Neuronal stem cell (in vitro differentiated cells): ENCODE results near the gene SLC1A6.

Experiments used
- DNase-seq: peaks from one replicate; pipeline ENCODE4 v3.0.0-alpha.2; 2013; ENCODE audit warnings: low spot score
- H2AFZ ChIP-seq: one replicate; pipeline ENCODE4 v1.6.1; 2013; ENCODE audit warnings: mild to moderate bottlenecking, low read length, inconsistent platforms
- H2AK5ac ChIP-seq: 2 replicates; pipeline ENCODE4 v1.6.1; 2013; ENCODE audit warnings: low read depth, mild to moderate bottlenecking, inconsistent platforms, low read length, moderate library complexity, mixed read lengths
- H2BK120ac ChIP-seq: 2 replicates; pipeline ENCODE4 v1.6.1; 2013; ENCODE audit warnings: low read depth, mild to moderate bottlenecking, inconsistent platforms, low read length, moderate library complexity, mixed read lengths
- H2BK12ac ChIP-seq: one replicate; pipeline ENCODE4 v1.6.1; 2013; ENCODE audit warnings: low read length, inconsistent platforms
- H2BK15ac ChIP-seq: 2 replicates; pipeline ENCODE4 v1.6.1; 2013; ENCODE audit warnings: mild to moderate bottlenecking, low read length, inconsistent platforms, mixed read lengths
- H2BK5ac ChIP-seq: one replicate; pipeline ENCODE4 v1.6.1; 2013; ENCODE audit warnings: inconsistent platforms, mild to moderate bottlenecking, low read length, moderate library complexity
- H3K14ac ChIP-seq: one replicate; pipeline ENCODE4 v1.6.1; 2013; ENCODE audit warnings: low read length, inconsistent platforms
- H3K18ac ChIP-seq: 2 replicates; pipeline ENCODE4 v1.6.1; 2013; ENCODE audit warnings: low read length, inconsistent platforms
- H3K23ac ChIP-seq: 2 replicates; pipeline ENCODE4 v1.6.1; 2013; ENCODE audit warnings: low read depth, mild to moderate bottlenecking, mixed read lengths, low read length, inconsistent platforms; ENCODE audit not compliant: poor library complexity
- H3K27ac ChIP-seq: replicated peaks from 3 replicates; pipeline ENCODE4 v1.5.1; 2013; ENCODE audit warnings: low read length, inconsistent platforms
- H3K27me3 ChIP-seq, 3 experiments: 2 replicates each; pipeline ENCODE4 v1.6.1; 2013; ENCODE audit warnings: low read length in 3 of 3, mild to moderate bottlenecking in 2 of 3, inconsistent platforms in 1 of 3, low read depth in 1 of 3, mixed read lengths in 1 of 3, moderate library complexity in 1 of 3; ENCODE audit not compliant: control insufficient read depth in 3 of 3, insufficient read depth in 3 of 3
- H3K36me3 ChIP-seq, 2 donors: replicated peaks in 1 of 2; 2 replicates each; pipeline ENCODE4 v1.6.1; 2013; ENCODE audit warnings: low read length in 2 of 2; ENCODE audit not compliant: control insufficient read depth in 2 of 2, insufficient read depth in 2 of 2
- H3K4ac ChIP-seq: 2 replicates; pipeline ENCODE4 v1.6.1; 2013; ENCODE audit warnings: inconsistent platforms, mild to moderate bottlenecking, low read length, moderate library complexity
- H3K4me1 ChIP-seq, 2 donors: 1 replicate in 1 of 2; 2 replicates in 1 of 2; pipeline ENCODE4 v1.6.1; 2013; ENCODE audit warnings: low read length in 2 of 2, low read depth in 1 of 2; ENCODE audit not compliant: control insufficient read depth in 2 of 2, insufficient read depth in 1 of 2
- H3K4me2 ChIP-seq: one replicate; pipeline ENCODE4 v1.6.1; 2013; ENCODE audit warnings: mild to moderate bottlenecking, low read length, inconsistent platforms; ENCODE audit not compliant: insufficient read depth, poor library complexity, severe bottlenecking
- H3K4me3 ChIP-seq, 2 donors: 2 replicates each; pipeline ENCODE4 v1.5.1; 2013; ENCODE audit warnings: low read length in 2 of 2, mild to moderate bottlenecking in 2 of 2, inconsistent platforms in 1 of 2, moderate library complexity in 1 of 2
- H3K79me1 ChIP-seq: one replicate; pipeline ENCODE4 v1.6.1; 2013; ENCODE audit warnings: low read depth, mild to moderate bottlenecking, inconsistent platforms, low read length, moderate library complexity
- H3K9ac ChIP-seq: one replicate; pipeline ENCODE4 v1.6.1; 2013; ENCODE audit warnings: mild to moderate bottlenecking, low read depth, low read length, inconsistent platforms; ENCODE audit not compliant: poor library complexity
- H3K9me3 ChIP-seq, 2 donors: replicated peaks in 1 of 2; 2 replicates each; pipeline versions ENCODE3 to v1.6.1; 2013; ENCODE audit warnings: low read length in 2 of 2, mild to moderate bottlenecking in 2 of 2, inconsistent platforms in 1 of 2, low read depth in 1 of 2, mixed read lengths in 1 of 2, moderate library complexity in 1 of 2; ENCODE audit not compliant: control insufficient read depth in 2 of 2, insufficient read depth in 1 of 2
- H4K8ac ChIP-seq: one replicate; pipeline ENCODE4 v1.6.1; 2013; ENCODE audit warnings: low read depth, mild to moderate bottlenecking, inconsistent platforms, low read length, moderate library complexity
- H4K91ac ChIP-seq: one replicate; pipeline ENCODE4 v1.6.1; 2013; ENCODE audit warnings: low read length, low read depth, mild to moderate bottlenecking, inconsistent platforms; ENCODE audit not compliant: poor library complexity
- WGBS, 2 donors: extraction: QIAGEN DNeasy Blood & Tissue Kit; methylation state at CpG; one replicate each; pipeline ENCODE4 v1.1.7; 2013; ENCODE audit warnings: missing lambda C conversion rate in 2 of 2, mixed read lengths in 1 of 2; ENCODE audit not compliant: insufficient read length in 2 of 2, insufficient replicate concordance in 1 of 2; ENCODE audit errors: extremely low coverage in 2 of 2; 5-methylcytosine and 5-hydroxymethylcytosine counted together

Gene SLC1A6

DNA sequence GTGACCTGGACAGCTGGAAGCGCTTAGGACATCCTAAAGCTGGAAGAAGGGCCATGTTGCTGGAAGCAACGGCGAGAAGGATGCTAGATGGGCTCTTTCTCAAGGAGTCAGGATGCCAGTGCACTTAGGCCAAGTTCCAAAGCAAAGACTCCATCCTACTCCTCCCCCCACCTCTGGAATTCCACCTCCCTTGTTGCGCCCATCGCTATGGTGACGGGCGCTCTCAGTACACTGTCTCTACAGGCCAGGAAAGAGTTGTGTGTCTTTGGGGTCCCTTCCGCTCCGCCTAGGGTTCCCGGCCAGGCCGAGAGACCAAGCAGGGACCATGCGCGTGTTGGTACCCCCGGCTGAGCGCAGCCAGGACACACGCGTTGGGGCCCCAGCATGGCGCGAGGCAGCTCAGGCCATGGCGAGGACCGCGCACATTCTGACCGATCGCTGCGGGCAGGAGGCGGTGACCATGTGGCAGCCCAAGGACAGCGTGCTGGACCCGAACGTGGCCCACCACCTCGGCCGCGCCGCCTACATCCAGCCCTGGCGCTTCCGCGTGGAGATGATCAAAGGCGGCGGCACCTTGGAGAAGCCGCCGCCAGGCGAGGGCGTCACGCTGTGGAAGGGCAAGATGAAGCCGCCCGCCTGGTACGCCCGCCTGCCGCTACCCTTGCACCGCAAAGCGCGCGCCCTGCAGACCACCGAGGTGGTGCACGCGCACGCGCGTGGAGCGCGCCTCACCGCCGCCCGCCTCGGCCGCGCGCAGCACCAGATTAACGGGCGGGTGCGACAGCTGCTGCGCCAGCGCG is 31.0 kb upstream of the SLC1A6 start:
- Histone ChIP-seq H4K8ac (no peak overlapping the region), H4K91ac (no peak overlapping the region), H2AK5ac (no peak overlapping the region), H3K4me3 (peak overlapping the region; percentile 30 to 80), H3K4me2 (peak overlapping the region; percentile 95), H3K18ac (peak overlapping the region; percentile 90), H3K27me3 (peaks cover 0 to 24% (median 12%) of the 10 kb centered on the region in 3 experiments), H3K23ac (peak overlapping the region; percentile 0), H3K4ac (no peak overlapping the region), H3K9me3 (no peaks in the 10 kb centered on the region), H2BK120ac (no peak overlapping the region), H3K36me3 (no peaks in the 10 kb centered on the region), H2AFZ (peak overlapping the region; percentile 82), H3K79me1 (no peaks in the 10 kb centered on the region), H3K9ac (peak overlapping the region; percentile 89), H3K14ac (no peak overlapping the region), H2BK12ac (peak overlapping the region; percentile 0), H2BK5ac (no peak overlapping the region), H3K4me1 (peaks cover 5 to 6% of the 10 kb centered on the region in 2 donors), H3K27ac (peak overlapping the region; percentile 45), H2BK15ac (peak overlapping the region; percentile 8)
- WGBS, 2 donors: no CpG with 5 or more reads among the region's 73 CpGs
- peak; percentile 77 for DNase-seq

DNA sequence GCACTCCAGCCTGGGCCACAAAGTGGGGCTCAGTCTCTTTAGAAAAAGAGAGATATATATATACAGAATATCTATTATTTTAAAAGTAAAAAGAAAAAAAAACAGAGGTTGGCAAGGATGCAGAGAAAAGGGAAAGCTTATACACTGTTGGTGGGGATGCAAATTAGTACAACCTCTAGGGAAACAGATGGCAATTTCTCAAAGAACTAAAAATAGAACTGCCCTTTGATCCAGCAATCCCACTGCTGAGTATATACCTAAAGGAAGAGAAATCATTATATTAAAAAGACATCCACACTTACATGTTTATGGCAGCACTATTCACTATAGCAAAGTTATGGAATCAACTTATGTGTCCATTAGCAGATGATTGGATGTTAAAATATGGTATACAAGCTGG is 28.6 kb upstream of the SLC1A6 start:
- Histone ChIP-seq H3K27ac (no peak overlapping the region), H2BK12ac (no peak overlapping the region), H3K14ac (no peak overlapping the region), H3K18ac (no peak overlapping the region), H3K36me3 (no peaks in the 10 kb centered on the region), H2BK5ac (no peak overlapping the region), H3K4me1 (peaks cover 5 to 6% of the 10 kb centered on the region in 2 donors), H2BK15ac (no peak overlapping the region), H2AFZ (no peak overlapping the region), H4K8ac (no peak overlapping the region), H2AK5ac (no peak overlapping the region), H2BK120ac (no peak overlapping the region), H3K4ac (no peak overlapping the region), H3K23ac (no peak overlapping the region), H4K91ac (no peak overlapping the region), H3K9me3 (no peaks in the 10 kb centered on the region), H3K9ac (no peak overlapping the region), H3K4me3 (no peak overlapping the region), H3K4me2 (no peak overlapping the region), H3K27me3 (peaks cover 0 to 24% (median 11%) of the 10 kb centered on the region in 3 experiments), H3K79me1 (no peaks in the 10 kb centered on the region)
- DNase-seq: no peak

DNA sequence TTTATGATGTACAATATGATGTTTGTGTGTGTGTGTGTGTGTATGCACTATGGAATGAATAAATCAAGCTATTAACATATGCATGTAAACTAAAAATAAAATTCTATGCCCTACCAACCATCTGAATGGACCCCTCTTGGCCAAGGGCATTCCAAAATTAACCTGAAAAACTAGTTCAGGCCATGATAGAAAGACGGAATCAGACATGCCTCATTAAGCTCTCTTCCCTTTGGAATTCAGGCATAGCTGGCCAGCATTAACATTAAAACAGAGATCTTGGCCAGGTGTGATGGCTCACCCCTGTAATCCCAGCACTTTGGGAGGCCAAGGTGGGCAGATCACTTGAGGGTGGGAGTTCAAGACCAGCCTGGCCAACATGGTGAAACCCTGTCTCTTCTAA is 18.3 kb upstream of the SLC1A6 start:
- Histone ChIP-seq H2BK120ac (no peak overlapping the region), H2BK15ac (no peak overlapping the region), H3K23ac (no peak overlapping the region), H3K79me1 (no peaks in the 10 kb centered on the region), H3K27ac (no peak overlapping the region), H4K91ac (no peak overlapping the region), H3K9ac (no peak overlapping the region), H3K4me1 (no peaks in the 10 kb centered on the region), H3K4me3 (no peak overlapping the region), H3K18ac (no peak overlapping the region), H2BK5ac (no peak overlapping the region), H3K27me3 (peaks cover 0 to 27% (median 0%) of the 10 kb centered on the region in 3 experiments), H2BK12ac (no peak overlapping the region), H2AK5ac (no peak overlapping the region), H2AFZ (no peak overlapping the region), H4K8ac (no peak overlapping the region), H3K4ac (no peak overlapping the region), H3K9me3 (no peaks in the 10 kb centered on the region), H3K4me2 (no peak overlapping the region), H3K14ac (no peak overlapping the region), H3K36me3 (no peaks in the 10 kb centered on the region)
- DNase-seq: no peak
- no CpG with 5 or more reads among the region's 1 CpG for WGBS, 2 donors

DNA sequence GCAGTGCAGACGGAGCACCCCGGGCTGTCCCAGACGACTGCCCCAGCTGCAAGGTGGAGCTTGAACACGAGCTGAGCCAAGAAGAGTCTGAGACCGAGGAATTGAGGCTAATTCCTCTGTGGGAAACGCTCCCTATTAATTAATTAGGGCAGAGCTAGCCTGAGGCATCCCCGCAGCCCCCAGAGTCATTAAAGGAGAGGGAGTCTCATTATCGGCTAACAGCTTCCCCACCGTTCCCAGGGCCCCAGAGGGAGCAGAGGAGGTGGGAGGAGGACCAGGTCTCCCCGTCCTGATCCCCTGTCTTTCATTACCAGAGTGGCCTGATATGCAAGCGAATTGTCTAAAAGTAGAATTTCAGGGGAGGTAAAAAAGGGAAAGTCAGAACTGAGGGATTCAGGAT is 13.1 kb upstream of the SLC1A6 start:
- no peak overlapping the region for H3K23ac ChIP-seq
- no peak overlapping the region for H2BK120ac ChIP-seq
- WGBS, 2 donors: no CpG with 5 or more reads among the region's 11 CpGs
- no peak overlapping the region for H2BK5ac ChIP-seq
- no peaks in the 10 kb centered on the region for H3K79me1 ChIP-seq
- H3K4me2 ChIP-seq: no peak overlapping the region
- no peak overlapping the region for H3K4me3 ChIP-seq
- no peak overlapping the region for H3K14ac ChIP-seq
- no peak overlapping the region for H3K18ac ChIP-seq
- no peak for DNase-seq
- H3K9me3 ChIP-seq: no peaks in the 10 kb centered on the region
- H4K8ac ChIP-seq: peak overlapping the region; percentile 65
- H3K27ac ChIP-seq: no peak overlapping the region
- no peak overlapping the region for H2AK5ac ChIP-seq
- H2BK12ac ChIP-seq: no peak overlapping the region
- H2BK15ac ChIP-seq: no peak overlapping the region
- H4K91ac ChIP-seq: no peak overlapping the region
- no peaks in the 10 kb centered on the region for H3K36me3 ChIP-seq
- no peak overlapping the region for H3K4ac ChIP-seq
- H2AFZ ChIP-seq: no peak overlapping the region
- no peak overlapping the region for H3K9ac ChIP-seq
- H3K4me1 ChIP-seq: no peaks in the 10 kb centered on the region
- peaks cover 0 to 33% (median 0%) of the 10 kb centered on the region in 3 experiments for H3K27me3 ChIP-seq
